Measurements from ENCODE around the gene OR10V1. TPM values are rescaled to one million over a fixed set of nuclear protein-coding genes. Genes with fewer than 3 reads are reported as not detected.
A peak's percentile ranks its signal among the peaks of the same experiment; 100 is the strongest.

Gene OR10V1
- total RNA-seq, 5 donors from 2014 or later (not counting 1 experiment from before 2014, with no cell fraction given): not detected

- DNase-seq (no peak), ATAC-seq (replicated peaks in 1 of 4) (no peak)
- WGBS (ENCODE audit: insufficient coverage): no CpG with 5 or more reads among the region's 2 CpGs
- Histone ChIP-seq H3K27me3 (replicated peaks in 1 of 2; ENCODE audit: control insufficient read depth in 2 of 2, extremely low read depth in 1 of 2, insufficient read depth in 2 of 2, low read length in 1 of 2) (peaks cover 0 to 22% of the 10 kb centered on the region in 2 experiments), H3K4me3 (ENCODE audit: control insufficient read depth in 1 of 2, extremely low read depth in 1 of 2, low read length in 1 of 2) (no peak overlapping the region), H3K36me3 (ENCODE audit: control insufficient read depth in 2 of 2, extremely low read depth in 1 of 2, insufficient read depth in 1 of 2, low read length in 1 of 2) (no peaks in the 10 kb centered on the region), H3K4me1 (ENCODE audit: control insufficient read depth in 1 of 2, extremely low read depth in 1 of 2, insufficient read depth in 2 of 2, low read length in 2 of 2) (no peaks in the 10 kb centered on the region), H3K9me3 (no peaks in the 10 kb centered on the region), H3K27ac (ENCODE audit: low read length) (no peak overlapping the region)
- peaks cover 42 to 50% of the 10 kb centered on the region in 2 donors for H3K27me3 Mint-ChIP-seq
- ChIA-PET CTCF (interaction anchor here in 1 of 2 donors (1.2 kb wide), 1 partner anchor 11 kb away, joined by 3 read pairs; no protein-coding TSS in a partner anchor), POLR2A (no interaction called here)
- no peak overlapping the region for H3K4me3 Mint-ChIP-seq
- H3K27ac Mint-ChIP-seq: no peak overlapping the region
- H3K36me3 Mint-ChIP-seq: no peaks in the 10 kb centered on the region
- H3K9me3 Mint-ChIP-seq: no peaks in the 10 kb centered on the region
- H3K4me1 Mint-ChIP-seq: no peaks in the 10 kb centered on the region
Observed at GRCh38 chr11:59746111-59746510, 32.5 kb upstream of the OR10V1 start.

GRCh38 chr11:59730896-59731565 lies 17.4 kb upstream of the OR10V1 start:
- ChIA-PET POLR2A (no interaction called here), CTCF (no interaction called here)
- no peaks in the 10 kb centered on the region for H3K9me3 Mint-ChIP-seq
- no peaks in the 10 kb centered on the region for H3K36me3 Mint-ChIP-seq
- Histone ChIP-seq H3K4me1 (ENCODE audit: control insufficient read depth in 1 of 2, extremely low read depth in 1 of 2, insufficient read depth in 2 of 2, low read length in 2 of 2) (peaks cover 0 to 5% of the 10 kb centered on the region in 2 experiments), H3K36me3 (ENCODE audit: control insufficient read depth in 2 of 2, extremely low read depth in 1 of 2, insufficient read depth in 1 of 2, low read length in 1 of 2) (no peaks in the 10 kb centered on the region), H3K4me3 (ENCODE audit: control insufficient read depth in 1 of 2, extremely low read depth in 1 of 2, low read length in 1 of 2) (no peak overlapping the region), H3K27me3 (replicated peaks in 1 of 2; ENCODE audit: control insufficient read depth in 2 of 2, extremely low read depth in 1 of 2, insufficient read depth in 2 of 2, low read length in 1 of 2) (no peaks in the 10 kb centered on the region), H3K9me3 (no peaks in the 10 kb centered on the region), H3K27ac (ENCODE audit: low read length) (no peak overlapping the region)
- no peak overlapping the region for H3K27ac Mint-ChIP-seq
- H3K27me3 Mint-ChIP-seq: peaks cover 3 to 4% of the 10 kb centered on the region in 2 donors
- peaks cover 0 to 5% (median 3%) of the 10 kb centered on the region in 3 donors for H3K4me1 Mint-ChIP-seq
- 94% methylated on average over 2 of the region's 2 CpGs for WGBS (ENCODE audit: insufficient coverage)
- no peak overlapping the region for H3K4me3 Mint-ChIP-seq
- no peak for ATAC-seq (replicated peaks in 1 of 4)
- no peak for DNase-seq

- Mint-ChIP-seq H3K4me3 (no peak overlapping the region), H3K27me3 (peaks cover 2 to 3% of the 10 kb centered on the region in 2 donors), H3K4me1 (peaks cover 0 to 5% (median 3%) of the 10 kb centered on the region in 3 donors), H3K27ac (no peak overlapping the region), H3K9me3 (no peaks in the 10 kb centered on the region), H3K36me3 (no peaks in the 10 kb centered on the region)
- WGBS (ENCODE audit: insufficient coverage): no CpG with 5 or more reads among the region's 5 CpGs
- H3K9me3 ChIP-seq: no peaks in the 10 kb centered on the region
- DNase-seq (no peak), ATAC-seq (replicated peaks in 1 of 4) (no peak)
- CTCF ChIA-PET: no interaction called here
- no peak overlapping the region for H3K4me3 ChIP-seq (ENCODE audit: control insufficient read depth in 1 of 2, extremely low read depth in 1 of 2, low read length in 1 of 2)
- no peaks in the 10 kb centered on the region for H3K27me3 ChIP-seq (replicated peaks in 1 of 2; ENCODE audit: control insufficient read depth in 2 of 2, extremely low read depth in 1 of 2, insufficient read depth in 2 of 2, low read length in 1 of 2)
- POLR2A ChIA-PET: interaction anchor here in 1 of 2 donors (1.0 kb wide), 1 partner anchor 39 kb away, joined by 6 read pairs; no protein-coding TSS in a partner anchor
- no peak overlapping the region for H3K27ac ChIP-seq (ENCODE audit: low read length)
- no peaks in the 10 kb centered on the region for H3K36me3 ChIP-seq (ENCODE audit: control insufficient read depth in 2 of 2, extremely low read depth in 1 of 2, insufficient read depth in 1 of 2, low read length in 1 of 2)
- H3K4me1 ChIP-seq (ENCODE audit: control insufficient read depth in 1 of 2, extremely low read depth in 1 of 2, insufficient read depth in 2 of 2, low read length in 2 of 2): peaks cover 0 to 5% of the 10 kb centered on the region in 2 experiments
Observed at GRCh38 chr11:59729834-59730233, 16.2 kb upstream of the OR10V1 start.

- Mint-ChIP-seq H3K27me3 (peaks cover 2 to 8% of the 10 kb centered on the region in 2 donors), H3K4me3 (no peak overlapping the region), H3K4me1 (peaks cover 0 to 5% (median 3%) of the 10 kb centered on the region in 3 donors), H3K9me3 (no peaks in the 10 kb centered on the region), H3K27ac (no peak overlapping the region), H3K36me3 (no peaks in the 10 kb centered on the region)
- H3K4me1 ChIP-seq (ENCODE audit: control insufficient read depth in 1 of 2, extremely low read depth in 1 of 2, insufficient read depth in 2 of 2, low read length in 2 of 2): peaks cover 0 to 5% of the 10 kb centered on the region in 2 experiments
- peak in 1 of 4 experiments; percentile 65 for ATAC-seq (replicated peaks in 1 of 4)
- no peak overlapping the region for H3K4me3 ChIP-seq (ENCODE audit: control insufficient read depth in 1 of 2, extremely low read depth in 1 of 2, low read length in 1 of 2)
- no peaks in the 10 kb centered on the region for H3K9me3 ChIP-seq
- peak in 17 of 35 experiments; percentile 1 to 26 (median 6) for DNase-seq
- no peak overlapping the region for H3K27ac ChIP-seq (ENCODE audit: low read length)
- no peaks in the 10 kb centered on the region for H3K27me3 ChIP-seq (replicated peaks in 1 of 2; ENCODE audit: control insufficient read depth in 2 of 2, extremely low read depth in 1 of 2, insufficient read depth in 2 of 2, low read length in 1 of 2)
- 0% methylated on average over 1 of the region's 1 CpG for WGBS (ENCODE audit: insufficient coverage)
- ChIA-PET POLR2A (no interaction called here), CTCF (no interaction called here)
- no peaks in the 10 kb centered on the region for H3K36me3 ChIP-seq (ENCODE audit: control insufficient read depth in 2 of 2, extremely low read depth in 1 of 2, insufficient read depth in 1 of 2, low read length in 1 of 2)
Observed at GRCh38 chr11:59728913-59729312, 15.3 kb upstream of the OR10V1 start.

GRCh38 chr11:59728154-59728553 lies 14.5 kb upstream of the OR10V1 start:
- peaks cover 0 to 5% of the 10 kb centered on the region in 2 experiments for H3K4me1 ChIP-seq (ENCODE audit: control insufficient read depth in 1 of 2, extremely low read depth in 1 of 2, insufficient read depth in 2 of 2, low read length in 2 of 2)
- peaks cover 1 to 13% of the 10 kb centered on the region in 2 donors for H3K27me3 Mint-ChIP-seq
- ChIA-PET CTCF (no interaction called here), POLR2A (no interaction called here)
- H3K4me3 ChIP-seq (ENCODE audit: control insufficient read depth in 1 of 2, extremely low read depth in 1 of 2, low read length in 1 of 2): no peak overlapping the region
- H3K27me3 ChIP-seq (replicated peaks in 1 of 2; ENCODE audit: control insufficient read depth in 2 of 2, extremely low read depth in 1 of 2, insufficient read depth in 2 of 2, low read length in 1 of 2): peaks cover 0 to 3% of the 10 kb centered on the region in 2 experiments
- no CpG with 5 or more reads among the region's 3 CpGs for WGBS (ENCODE audit: insufficient coverage)
- no peak overlapping the region for H3K4me3 Mint-ChIP-seq
- H3K36me3 ChIP-seq (ENCODE audit: control insufficient read depth in 2 of 2, extremely low read depth in 1 of 2, insufficient read depth in 1 of 2, low read length in 1 of 2): no peaks in the 10 kb centered on the region
- H3K9me3 Mint-ChIP-seq: no peaks in the 10 kb centered on the region
- no peak for DNase-seq
- no peak for ATAC-seq (replicated peaks in 1 of 4)
- H3K36me3 Mint-ChIP-seq: no peaks in the 10 kb centered on the region
- peaks cover 0 to 5% (median 3%) of the 10 kb centered on the region in 3 donors for H3K4me1 Mint-ChIP-seq
- no peak overlapping the region for H3K27ac ChIP-seq (ENCODE audit: low read length)
- H3K27ac Mint-ChIP-seq: no peak overlapping the region
- H3K9me3 ChIP-seq: no peaks in the 10 kb centered on the region

- no peak overlapping the region for H3K27ac ChIP-seq (ENCODE audit: low read length)
- Mint-ChIP-seq H3K4me1 (peaks cover 0 to 5% (median 3%) of the 10 kb centered on the region in 3 donors), H3K27me3 (peaks cover 3 to 13% of the 10 kb centered on the region in 2 donors), H3K36me3 (no peaks in the 10 kb centered on the region), H3K27ac (no peak overlapping the region), H3K9me3 (no peaks in the 10 kb centered on the region), H3K4me3 (no peak overlapping the region)
- peaks cover 0 to 4% of the 10 kb centered on the region in 2 experiments for H3K27me3 ChIP-seq (replicated peaks in 1 of 2; ENCODE audit: control insufficient read depth in 2 of 2, extremely low read depth in 1 of 2, insufficient read depth in 2 of 2, low read length in 1 of 2)
- H3K9me3 ChIP-seq: no peaks in the 10 kb centered on the region
- DNase-seq: no peak
- ATAC-seq (replicated peaks in 1 of 4): no peak
- peaks cover 0 to 5% of the 10 kb centered on the region in 2 experiments for H3K4me1 ChIP-seq (ENCODE audit: control insufficient read depth in 1 of 2, extremely low read depth in 1 of 2, insufficient read depth in 2 of 2, low read length in 2 of 2)
- no peak overlapping the region for H3K4me3 ChIP-seq (ENCODE audit: control insufficient read depth in 1 of 2, extremely low read depth in 1 of 2, low read length in 1 of 2)
- ChIA-PET POLR2A (interaction anchor here in 1 of 2 donors (0.7 kb wide), 1 partner anchor 18 kb away, joined by 5 read pairs; no protein-coding TSS in a partner anchor), CTCF (no interaction called here)
- WGBS (ENCODE audit: insufficient coverage): no CpG with 5 or more reads among the region's 1 CpG
- no peaks in the 10 kb centered on the region for H3K36me3 ChIP-seq (ENCODE audit: control insufficient read depth in 2 of 2, extremely low read depth in 1 of 2, insufficient read depth in 1 of 2, low read length in 1 of 2)
Observed at GRCh38 chr11:59727426-59727825, 13.8 kb upstream of the OR10V1 start.
